GM18511 (cell line): ENCODE data around the gene ALOX5.
"Not testable (repeated sequence)": the region's sequence is repeated elsewhere in the genome, so short reads cannot be mapped to it uniquely, and the experiment has no call there.

Source experiments
- ATAC-seq: cut with Tn5 transposase; IDR thresholded peaks from one replicate; pipeline ENCODE4 v1.9.1; 2021; ENCODE audit warnings: mild to moderate bottlenecking, moderate library complexity; ENCODE audit not compliant: unreplicated experiment

ALOX5 gene

DNA sequence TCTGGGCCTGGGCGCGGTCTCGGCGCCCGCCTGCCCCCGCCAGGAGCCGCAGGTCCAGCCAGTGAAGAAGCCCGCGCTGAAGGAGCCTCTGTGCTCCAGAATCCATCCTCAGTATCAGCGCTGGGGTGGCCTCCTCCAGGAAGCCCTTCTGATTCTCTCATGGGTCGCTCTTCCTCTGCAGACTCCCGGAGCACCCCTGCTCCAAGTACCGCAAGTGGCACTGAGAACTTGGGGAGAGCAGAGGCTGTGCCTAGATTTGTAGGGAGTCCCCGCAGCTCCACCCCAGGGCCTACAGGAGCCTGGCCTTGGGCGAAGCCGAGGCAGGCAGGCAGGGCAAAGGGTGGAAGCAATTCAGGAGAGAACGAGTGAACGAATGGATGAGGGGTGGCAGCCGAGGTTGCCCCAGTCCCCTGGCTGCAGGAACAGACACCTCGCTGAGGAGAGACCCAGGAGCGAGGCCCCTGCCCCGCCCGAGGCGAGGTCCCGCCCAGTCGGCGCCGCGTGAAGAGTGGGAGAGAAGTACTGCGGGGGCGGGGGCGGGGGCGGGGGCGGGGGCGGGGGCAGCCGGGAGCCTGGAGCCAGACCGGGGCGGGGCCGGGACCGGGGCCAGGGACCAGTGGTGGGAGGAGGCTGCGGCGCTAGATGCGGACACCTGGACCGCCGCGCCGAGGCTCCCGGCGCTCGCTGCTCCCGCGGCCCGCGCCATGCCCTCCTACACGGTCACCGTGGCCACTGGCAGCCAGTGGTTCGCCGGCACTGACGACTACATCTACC, at the start of gene ALOX5:
ALOX5 (plus strand) TSS at position 641 of the 774 bp plus-strand sequence; CDS start at position 705, 64 bp downstream.
- ATAC-seq, result peak; percentile 57

- ATAC-seq, result no peak
These were observed 48.9 kb upstream of the ALOX5 start for GRCh38 chr10:45325116-45325515.

- not testable (repeated sequence) for ATAC-seq
These were observed 47.2 kb upstream of the ALOX5 start for GRCh38 chr10:45326864-45327263.

DNA sequence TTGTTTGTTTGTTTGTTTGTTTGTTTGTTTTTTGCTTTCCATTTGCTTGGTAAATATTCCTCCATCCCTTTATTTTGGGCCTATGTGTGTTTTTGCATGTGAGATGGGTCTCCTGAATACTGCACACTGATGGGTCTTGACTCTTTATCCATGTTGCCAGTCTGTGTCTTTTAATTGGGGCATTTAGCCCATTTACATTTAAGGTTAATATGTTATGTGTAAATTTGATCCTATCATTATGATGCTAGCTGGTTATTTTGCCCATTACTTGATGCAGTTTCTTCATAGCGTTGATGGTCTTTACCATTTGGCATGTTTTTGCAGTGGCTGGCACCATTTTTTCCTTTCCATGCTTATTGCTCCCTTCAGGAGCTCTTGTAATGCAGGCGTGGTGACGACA, 42.2 kb upstream of the ALOX5 start:
- ATAC-seq, result not testable (repeated sequence)

DNA sequence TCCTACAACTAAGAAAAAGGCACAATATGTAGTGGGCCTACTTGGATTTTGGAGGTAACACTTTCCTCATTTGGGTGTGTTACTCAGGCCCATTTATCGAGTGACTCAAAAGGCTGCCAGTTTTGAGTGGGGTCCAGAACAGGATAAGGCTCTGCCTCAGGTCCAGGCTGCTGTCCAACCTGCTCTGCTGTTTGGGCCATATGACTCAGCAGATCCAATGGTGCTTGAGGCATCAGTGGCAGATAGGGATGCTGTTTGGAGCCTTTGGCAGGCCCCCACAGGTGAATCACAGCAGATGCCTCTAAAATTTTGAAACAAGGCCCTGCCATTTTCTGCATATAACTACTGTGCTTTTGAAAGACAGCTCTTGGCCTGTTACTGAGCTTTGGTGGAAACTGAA, 34.1 kb upstream of the ALOX5 start:
- ATAC-seq, result no peak

- ATAC-seq, result not testable (repeated sequence)
These were observed 33.6 kb upstream of the ALOX5 start for GRCh38 chr10:45340420-45340819.

DNA sequence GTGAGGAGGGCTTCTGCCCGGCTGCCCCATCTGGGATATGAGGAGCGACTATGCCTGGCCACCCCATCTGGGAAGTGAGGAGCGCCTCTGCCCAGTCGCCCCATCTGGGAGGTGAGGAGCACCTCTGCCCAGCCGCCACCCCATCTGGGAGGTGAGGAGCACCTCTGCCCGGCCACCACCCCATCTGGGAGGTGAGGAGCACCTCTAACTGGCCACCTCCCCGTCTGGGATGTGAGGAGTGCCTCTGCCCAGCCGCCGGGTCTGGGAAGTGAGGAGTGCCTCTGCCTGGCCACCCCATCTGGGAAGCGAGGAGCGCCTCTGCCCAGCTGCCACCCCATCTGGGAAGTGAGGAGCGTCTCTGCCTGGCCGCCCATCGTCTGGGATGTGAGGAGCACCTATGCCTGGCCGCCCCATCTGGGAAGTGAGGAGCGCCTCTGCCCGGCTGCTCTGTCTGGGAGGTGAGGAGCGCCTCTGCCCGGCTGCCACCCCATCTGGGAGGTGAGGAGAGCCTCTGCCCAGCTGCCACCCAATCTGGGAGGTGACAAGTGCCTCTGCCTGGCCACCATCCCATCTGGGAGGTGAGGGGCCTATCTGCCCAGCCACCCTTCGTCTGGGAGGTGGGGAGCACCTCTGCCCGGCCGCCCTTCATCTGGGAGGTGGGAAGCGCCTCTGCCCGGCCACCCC, 27.2 kb upstream of the ALOX5 start:
- not testable (repeated sequence) for ATAC-seq

- not testable (repeated sequence) for ATAC-seq
These were observed 26.6 kb upstream of the ALOX5 start for GRCh38 chr10:45347464-45347863.

- ATAC-seq, result not testable (repeated sequence)
These were observed 25.7 kb upstream of the ALOX5 start for GRCh38 chr10:45348196-45348765.

DNA sequence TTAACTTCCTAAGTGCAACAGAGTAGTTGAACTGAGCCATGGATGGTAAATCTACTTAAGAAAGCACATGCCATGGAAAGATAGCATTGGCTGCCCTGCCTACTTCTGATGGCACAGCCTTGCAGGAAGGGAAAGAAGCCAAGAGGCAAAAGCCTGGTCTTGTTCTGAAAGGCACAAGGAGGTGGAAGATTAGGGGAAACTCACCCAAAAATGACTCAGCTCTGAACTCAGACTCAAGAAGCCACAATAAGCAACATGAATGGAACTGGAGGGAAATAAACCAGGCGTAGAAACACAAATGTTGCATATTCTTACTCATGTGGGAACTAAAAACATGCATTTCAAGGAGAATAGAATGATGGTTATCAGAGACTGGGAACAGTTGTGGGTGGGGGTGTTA, 20.8 kb upstream of the ALOX5 start:
- ATAC-seq, result peak; percentile 62

DNA sequence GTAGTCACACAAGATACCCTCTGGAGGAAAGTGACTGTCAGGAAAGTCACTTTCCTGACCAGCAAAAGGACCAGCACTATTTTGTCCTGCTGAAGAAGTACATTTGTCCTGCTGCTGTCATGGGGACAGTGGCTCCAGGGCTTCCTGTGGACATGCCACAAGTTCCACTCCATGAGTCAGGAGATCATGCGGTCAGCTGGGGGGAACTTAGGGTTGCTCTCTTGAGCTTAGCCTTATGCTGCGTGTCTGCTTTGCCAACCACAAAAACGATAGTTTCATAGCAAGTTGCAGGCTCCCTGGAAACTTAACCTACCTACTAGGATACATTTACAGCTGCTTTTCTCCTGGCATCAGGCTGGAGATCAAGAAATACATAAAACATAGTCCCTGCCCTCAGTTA, 19.8 kb upstream of the ALOX5 start:
- no peak for ATAC-seq

GRCh38 chr10:45355494-45355893, 18.5 kb upstream of the ALOX5 start:
- ATAC-seq, result no peak

- ATAC-seq, result not testable (repeated sequence)
These were observed 15.1 kb upstream of the ALOX5 start for GRCh38 chr10:45358961-45359360.

- not testable (repeated sequence) for ATAC-seq
These were observed 11.8 kb upstream of the ALOX5 start for GRCh38 chr10:45361983-45362799.

- not testable (repeated sequence) for ATAC-seq
These were observed 6.4 kb upstream of the ALOX5 start for GRCh38 chr10:45367643-45368042.

- ATAC-seq, result no peak
These were observed 5.8 kb upstream of the ALOX5 start for GRCh38 chr10:45368181-45368580.

DNA sequence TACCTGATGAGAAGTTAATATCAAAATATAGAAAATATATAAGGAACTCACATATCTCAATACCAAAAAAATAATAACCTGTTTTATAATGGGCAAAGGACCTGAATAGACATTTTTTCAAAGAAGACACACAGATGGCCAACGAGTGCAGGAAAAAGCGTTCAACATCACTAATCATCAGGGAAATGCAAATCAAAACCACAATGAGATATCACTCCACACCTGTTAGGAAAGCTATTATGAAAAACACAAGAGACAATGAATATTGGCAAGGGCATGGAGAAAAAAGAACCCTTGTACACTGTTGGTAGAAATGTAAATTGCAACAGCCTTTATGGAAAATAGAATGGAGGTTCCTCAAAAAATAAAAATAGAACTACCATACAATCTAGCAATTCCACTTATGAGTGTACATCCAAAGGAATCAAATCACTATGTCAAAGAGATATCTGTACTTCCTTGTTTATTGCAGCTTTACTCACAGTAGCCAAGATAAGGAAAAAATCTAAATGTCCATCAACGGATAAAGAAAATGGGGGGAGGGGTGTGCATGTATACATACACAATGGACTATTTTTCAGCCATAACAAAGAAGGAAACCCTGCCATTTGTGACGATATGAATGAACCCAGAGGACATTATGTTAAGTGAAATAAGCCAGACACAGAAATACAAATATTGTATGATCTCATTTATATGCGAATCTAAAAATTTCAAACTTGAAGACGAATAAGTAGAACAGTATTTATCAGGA, 3.6 kb upstream of the ALOX5 start:
- ATAC-seq, result no peak

- ATAC-seq, result no peak
These were observed 2.5 kb upstream of the ALOX5 start for GRCh38 chr10:45371560-45371959.

- ATAC-seq, result no peak
These were observed 1.6 kb upstream of the ALOX5 start for GRCh38 chr10:45372251-45372951.
